Panc1 (cell line): ENCODE results near the gene DNAJC13.

Source experiments
- CTCF ChIP-seq: fragments of 450-650 bp; IDR thresholded peaks from 2 replicates; pipeline ENCODE4 v1.5.1; 2017; ENCODE audit warnings: mild to moderate bottlenecking
- SIN3A ChIP-seq: IDR thresholded peaks from 2 replicates; pipeline ENCODE4 v1.6.1; 2012; ENCODE audit warnings: low read depth, mild to moderate bottlenecking, low read length, moderate library complexity, borderline replicate concordance; ENCODE audit not compliant: insufficient read depth

- TF ChIP-seq CTCF (no peak), SIN3A (no peak)
Observed at GRCh38 chr3:132378048-132378762, 39.1 kb upstream of the DNAJC13 start.
